SK-N-SH treated with all-trans-retinoic acid at 6 μM for 48 hours (cell line): ENCODE data around the gene GFRA1.

Source experiments
- ATAC-seq: fragments of 200-7000 bp; cut with Tn5 transposase; 3 replicates; pipeline ENCODE4 v1.9.1; 2020; ENCODE audit warnings: mild to moderate bottlenecking, moderate library complexity
- ARNTL ChIP-seq: fragments of 450-650 bp; formaldehyde crosslinking; IDR thresholded peaks from 2 replicates; pipeline ENCODE4 v1.5.0; 2020; ENCODE audit warnings: low read depth, mild to moderate bottlenecking, moderate library complexity, borderline replicate concordance
- BACH2 ChIP-seq: fragments of 250-450 bp; sonication (Bioruptor Pico); IDR thresholded peaks from 2 replicates; pipeline ENCODE4 v1.9.0; 2021; ENCODE audit warnings: mild to moderate bottlenecking, borderline replicate concordance
- CSDC2 ChIP-seq: fragments of 250-450 bp; sonication (Bioruptor Pico); IDR thresholded peaks from 2 replicates; pipeline ENCODE4 v1.5.0; 2020; ENCODE audit warnings: mild to moderate bottlenecking, moderate library complexity
- CSRNP3 ChIP-seq: fragments of 250-450 bp; sonication (Bioruptor Pico); IDR thresholded peaks from 2 replicates; pipeline ENCODE4 v1.5.1; 2021; ENCODE audit warnings: mild to moderate bottlenecking, moderate library complexity
- ESRRG ChIP-seq: fragments of 250-450 bp; sonication (Bioruptor Pico); IDR thresholded peaks from 2 replicates; pipeline ENCODE4 v1.6.1; 2021; ENCODE audit warnings: mild to moderate bottlenecking
- ISL1 ChIP-seq: fragments of 250-450 bp; sonication (Bioruptor Pico); IDR thresholded peaks from 2 replicates; pipeline ENCODE4 v2.1.2; 2022; ENCODE audit warnings: mild to moderate bottlenecking, moderate library complexity
- OSR1 ChIP-seq: fragments of 250-450 bp; sonication (Bioruptor Pico); IDR thresholded peaks from 2 replicates; pipeline ENCODE4 v1.8.0; 2022; ENCODE audit warnings: moderate library complexity, mild to moderate bottlenecking, inconsistent platforms
- PATZ1 ChIP-seq: fragments of 250-450 bp; sonication (Bioruptor Pico); IDR thresholded peaks from 2 replicates; pipeline ENCODE4 v1.8.0; 2020; ENCODE audit warnings: mild to moderate bottlenecking, moderate library complexity, borderline replicate concordance
- PPARA ChIP-seq: fragments of 250-450 bp; sonication (Bioruptor Pico); IDR thresholded peaks from 2 replicates; pipeline ENCODE4 v1.5.0; 2020; ENCODE audit warnings: mild to moderate bottlenecking, borderline replicate concordance
- RARB ChIP-seq: fragments of 250-450 bp; sonication (Bioruptor Pico); IDR thresholded peaks from 2 replicates; pipeline ENCODE4 v1.8.0; 2021; ENCODE audit warnings: mild to moderate bottlenecking, moderate library complexity
- SNAI2 ChIP-seq: fragments of 250-450 bp; sonication (Bioruptor Pico); IDR thresholded peaks from 2 replicates; pipeline ENCODE4 v1.5.0; 2020; ENCODE audit warnings: mild to moderate bottlenecking, moderate library complexity
- TCF4 ChIP-seq: fragments of 250-450 bp; sonication (Bioruptor Pico); IDR thresholded peaks from 2 replicates; pipeline ENCODE4 v1.8.0; 2021; ENCODE audit warnings: mild to moderate bottlenecking, moderate library complexity, borderline replicate concordance
- ZC3H10 ChIP-seq: fragments of 250-450 bp; sonication (Bioruptor Pico); IDR thresholded peaks from 2 replicates; pipeline ENCODE4 v1.5.1; 2021; ENCODE audit warnings: mild to moderate bottlenecking, moderate library complexity
- ZFP3 ChIP-seq: fragments of 250-450 bp; sonication (Bioruptor Pico); IDR thresholded peaks from 2 replicates; pipeline ENCODE4 v1.5.0; 2020; ENCODE audit warnings: mild to moderate bottlenecking, moderate library complexity
- ZFP30 ChIP-seq: fragments of 450-650 bp; formaldehyde crosslinking; IDR thresholded peaks from 2 replicates; pipeline ENCODE4 v1.5.0; 2022; ENCODE audit warnings: mild to moderate bottlenecking, moderate library complexity
- ZNF70 ChIP-seq: fragments of 450-650 bp; formaldehyde crosslinking; IDR thresholded peaks from 2 replicates; pipeline ENCODE4 v1.5.0; 2020; ENCODE audit warnings: mild to moderate bottlenecking, moderate library complexity
- ZNF8 ChIP-seq: fragments of 450-650 bp; formaldehyde crosslinking; IDR thresholded peaks from 2 replicates; pipeline ENCODE4 v1.5.0; 2020; ENCODE audit warnings: mild to moderate bottlenecking, moderate library complexity
- TF ChIP-seq, protein P1 (sequence below): fragments of 250-450 bp; sonication (Bioruptor Pico); IDR thresholded peaks from 2 replicates; pipeline ENCODE4 v1.5.1; 2020; ENCODE audit warnings: low read depth, mild to moderate bottlenecking, moderate library complexity
- TF ChIP-seq, protein P2 (sequence below): fragments of 250-450 bp; sonication (Bioruptor Pico); IDR thresholded peaks from 2 replicates; pipeline ENCODE4 v1.5.0; 2020; ENCODE audit warnings: mild to moderate bottlenecking, moderate library complexity
- TF ChIP-seq, protein P3 (sequence below): fragments of 250-450 bp; sonication (Bioruptor Pico); IDR thresholded peaks from 2 replicates; pipeline ENCODE4 v1.8.0; 2021; ENCODE audit warnings: low read depth, mild to moderate bottlenecking, moderate library complexity, borderline replicate concordance

The GFRA1 gene

DNA sequence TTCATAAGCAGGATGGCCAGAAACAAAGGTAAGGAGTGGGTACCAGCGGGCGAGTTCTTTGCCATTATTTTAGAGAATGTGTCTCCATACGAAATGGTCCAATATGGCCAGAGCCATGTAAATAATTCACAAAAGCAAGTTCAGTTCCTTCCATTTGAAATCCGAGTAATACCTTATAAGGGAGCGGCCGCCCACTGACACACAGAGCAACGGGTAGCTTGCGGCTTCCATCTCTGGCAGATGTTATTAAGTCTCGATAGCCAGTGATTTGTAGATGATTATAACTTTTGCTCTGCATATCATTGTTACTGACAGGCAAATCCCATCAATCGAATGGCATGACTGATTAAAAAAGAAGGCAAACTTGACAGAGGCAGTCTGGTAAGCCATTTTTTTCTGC lies 63.2 kb downstream of the GFRA1 start:
- TF ChIP-seq TCF4 (CRISPR knock-in tag) (no peak), SNAI2 (CRISPR knock-in tag) (no peak), PPARA (no peak), ZFP3 (no peak), ZNF70 (CRISPR knock-in tag) (no peak), RARB (CRISPR knock-in tag) (no peak), ESRRG (no peak), ARNTL (CRISPR knock-in tag) (no peak), CSRNP3 (CRISPR knock-in tag) (no peak), ISL1 (no peak), ZNF8 (CRISPR knock-in tag) (no peak), PATZ1 (CRISPR knock-in tag) (no peak), ZC3H10 (CRISPR knock-in tag) (no peak)
- TF ChIP-seq, protein P1, sequence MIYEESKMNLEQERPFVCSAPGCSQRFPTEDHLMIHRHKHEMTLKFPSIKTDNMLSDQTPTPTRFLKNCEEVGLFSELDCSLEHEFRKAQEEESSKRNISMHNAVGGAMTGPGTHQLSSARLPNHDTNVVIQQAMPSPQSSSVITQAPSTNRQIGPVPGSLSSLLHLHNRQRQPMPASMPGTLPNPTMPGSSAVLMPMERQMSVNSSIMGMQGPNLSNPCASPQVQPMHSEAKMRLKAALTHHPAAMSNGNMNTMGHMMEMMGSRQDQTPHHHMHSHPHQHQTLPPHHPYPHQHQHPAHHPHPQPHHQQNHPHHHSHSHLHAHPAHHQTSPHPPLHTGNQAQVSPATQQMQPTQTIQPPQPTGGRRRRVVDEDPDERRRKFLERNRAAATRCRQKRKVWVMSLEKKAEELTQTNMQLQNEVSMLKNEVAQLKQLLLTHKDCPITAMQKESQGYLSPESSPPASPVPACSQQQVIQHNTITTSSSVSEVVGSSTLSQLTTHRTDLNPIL (CRISPR knock-in tag), result no peak
- TF ChIP-seq, protein P2, sequence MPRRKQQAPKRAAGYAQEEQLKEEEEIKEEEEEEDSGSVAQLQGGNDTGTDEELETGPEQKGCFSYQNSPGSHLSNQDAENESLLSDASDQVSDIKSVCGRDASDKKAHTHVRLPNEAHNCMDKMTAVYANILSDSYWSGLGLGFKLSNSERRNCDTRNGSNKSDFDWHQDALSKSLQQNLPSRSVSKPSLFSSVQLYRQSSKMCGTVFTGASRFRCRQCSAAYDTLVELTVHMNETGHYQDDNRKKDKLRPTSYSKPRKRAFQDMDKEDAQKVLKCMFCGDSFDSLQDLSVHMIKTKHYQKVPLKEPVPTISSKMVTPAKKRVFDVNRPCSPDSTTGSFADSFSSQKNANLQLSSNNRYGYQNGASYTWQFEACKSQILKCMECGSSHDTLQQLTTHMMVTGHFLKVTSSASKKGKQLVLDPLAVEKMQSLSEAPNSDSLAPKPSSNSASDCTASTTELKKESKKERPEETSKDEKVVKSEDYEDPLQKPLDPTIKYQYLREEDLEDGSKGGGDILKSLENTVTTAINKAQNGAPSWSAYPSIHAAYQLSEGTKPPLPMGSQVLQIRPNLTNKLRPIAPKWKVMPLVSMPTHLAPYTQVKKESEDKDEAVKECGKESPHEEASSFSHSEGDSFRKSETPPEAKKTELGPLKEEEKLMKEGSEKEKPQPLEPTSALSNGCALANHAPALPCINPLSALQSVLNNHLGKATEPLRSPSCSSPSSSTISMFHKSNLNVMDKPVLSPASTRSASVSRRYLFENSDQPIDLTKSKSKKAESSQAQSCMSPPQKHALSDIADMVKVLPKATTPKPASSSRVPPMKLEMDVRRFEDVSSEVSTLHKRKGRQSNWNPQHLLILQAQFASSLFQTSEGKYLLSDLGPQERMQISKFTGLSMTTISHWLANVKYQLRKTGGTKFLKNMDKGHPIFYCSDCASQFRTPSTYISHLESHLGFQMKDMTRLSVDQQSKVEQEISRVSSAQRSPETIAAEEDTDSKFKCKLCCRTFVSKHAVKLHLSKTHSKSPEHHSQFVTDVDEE, result no peak
- TF ChIP-seq, protein P3, sequence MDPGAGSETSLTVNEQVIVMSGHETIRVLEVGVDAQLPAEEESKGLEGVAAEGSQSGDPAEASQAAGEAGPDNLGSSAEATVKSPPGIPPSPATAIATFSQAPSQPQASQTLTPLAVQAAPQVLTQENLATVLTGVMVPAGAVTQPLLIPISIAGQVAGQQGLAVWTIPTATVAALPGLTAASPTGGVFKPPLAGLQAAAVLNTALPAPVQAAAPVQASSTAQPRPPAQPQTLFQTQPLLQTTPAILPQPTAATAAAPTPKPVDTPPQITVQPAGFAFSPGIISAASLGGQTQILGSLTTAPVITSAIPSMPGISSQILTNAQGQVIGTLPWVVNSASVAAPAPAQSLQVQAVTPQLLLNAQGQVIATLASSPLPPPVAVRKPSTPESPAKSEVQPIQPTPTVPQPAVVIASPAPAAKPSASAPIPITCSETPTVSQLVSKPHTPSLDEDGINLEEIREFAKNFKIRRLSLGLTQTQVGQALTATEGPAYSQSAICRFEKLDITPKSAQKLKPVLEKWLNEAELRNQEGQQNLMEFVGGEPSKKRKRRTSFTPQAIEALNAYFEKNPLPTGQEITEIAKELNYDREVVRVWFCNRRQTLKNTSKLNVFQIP (CRISPR knock-in tag), result no peak
- ATAC-seq, result no peak

DNA sequence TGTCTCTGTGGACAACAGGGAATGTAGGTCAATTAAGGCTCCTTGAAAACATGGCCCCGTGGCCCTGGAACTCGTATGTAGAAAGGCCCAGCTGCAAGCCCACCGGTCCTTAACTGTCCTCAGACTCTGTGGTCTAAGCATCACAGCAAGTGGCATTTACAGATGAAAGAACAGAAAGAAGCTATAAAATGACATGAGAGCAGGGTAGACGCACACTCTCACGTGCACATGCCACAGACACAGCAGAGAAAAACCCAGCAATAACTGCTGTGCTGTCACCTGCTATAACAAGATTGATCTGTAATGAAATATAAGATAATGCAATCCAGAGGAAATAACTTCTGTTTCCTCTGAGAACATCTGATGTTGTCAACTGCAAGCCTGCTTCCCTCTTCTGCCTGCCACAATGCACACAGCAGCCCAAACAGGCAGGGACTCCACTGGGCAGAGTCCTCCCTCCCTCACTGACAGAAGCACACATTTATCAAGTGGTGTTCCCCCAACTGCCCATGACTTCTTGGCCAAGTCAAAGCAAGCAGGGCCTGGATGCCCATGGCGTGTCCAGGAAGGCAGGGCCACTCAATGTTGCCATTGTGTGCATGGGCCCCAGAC lies 63.9 kb downstream of the GFRA1 start:
- no peak for TF ChIP-seq ZFP3
- TF ChIP-seq, protein P1 (CRISPR knock-in tag), result no peak
- TF ChIP-seq ZC3H10 (CRISPR knock-in tag), result no peak
- TF ChIP-seq, protein P3 (CRISPR knock-in tag), result no peak
- TF ChIP-seq ESRRG, result no peak
- no peak for TF ChIP-seq CSRNP3 (CRISPR knock-in tag)
- no peak for TF ChIP-seq PPARA
- no peak for TF ChIP-seq CSDC2 (CRISPR knock-in tag)
- no peak for TF ChIP-seq ZFP30
- no peak for TF ChIP-seq BACH2
- no peak for TF ChIP-seq ISL1
- TF ChIP-seq ZNF70 (CRISPR knock-in tag), result no peak
- TF ChIP-seq ZNF8 (CRISPR knock-in tag), result no peak
- TF ChIP-seq RARB (CRISPR knock-in tag), result no peak
- TF ChIP-seq OSR1 (CRISPR knock-in tag), result no peak
- TF ChIP-seq, all 23 proteins: peak for 0
- no peak for ATAC-seq
